DMS79 (cell line): ENCODE results near the gene SPPL2B.
"Not testable (repeated sequence)": the region's sequence is repeated elsewhere in the genome, so short reads cannot be mapped to it uniquely, and the experiment has no call there.

Experiments
- DNase-seq: peaks from one replicate; lab custom pipeline; 2025; lab: John Stamatoyannopoulos, UW

The SPPL2B gene

GRCh38 chr19:2381148-2381820, 52.8 kb downstream of the SPPL2B start:
- DNase-seq, result no peak

- no peak for DNase-seq
Measured at GRCh38 chr19:2382530-2383222, 54.2 kb downstream of the SPPL2B start.

GRCh38 chr19:2385053-2385721, 56.7 kb downstream of the SPPL2B start:
- no peak for DNase-seq

GRCh38 chr19:2387367-2388288, 59.1 kb downstream of the SPPL2B start:
- no peak for DNase-seq

GRCh38 chr19:2389594-2389993, 61.1 kb downstream of the SPPL2B start:
- DNase-seq, result no peak

GRCh38 chr19:2391118-2391725, 62.7 kb downstream of the SPPL2B start:
- DNase-seq, result peak; percentile 28

- DNase-seq, result no peak
Measured at GRCh38 chr19:2392366-2392765, 63.9 kb downstream of the SPPL2B start.

- not testable (repeated sequence) for DNase-seq
Measured at GRCh38 chr19:2392899-2393298, 64.4 kb downstream of the SPPL2B start.

- no peak for DNase-seq
Measured at GRCh38 chr19:2394054-2394441, 65.6 kb downstream of the SPPL2B start.

- DNase-seq, result no peak
Measured at GRCh38 chr19:2394442-2395292, 66.2 kb downstream of the SPPL2B start.

GRCh38 chr19:2395293-2395829, 66.9 kb downstream of the SPPL2B start:
- DNase-seq, result not testable (repeated sequence)

GRCh38 chr19:2397173-2397572, 68.7 kb downstream of the SPPL2B start:
- DNase-seq, result not testable (repeated sequence)

- DNase-seq, result no peak
Measured at GRCh38 chr19:2398735-2399305, 70.3 kb downstream of the SPPL2B start.

- no peak for DNase-seq
Measured at GRCh38 chr19:2399582-2399981, 71.1 kb downstream of the SPPL2B start.
